Stimulated activated naive B cell treated with anti-CD40 and anti-IgM and Interleukin-4, amounts not matched to agents 10 μg/mL and 1 μg/mL and 100 μg/mL, for 72 hours (primary cell): ENCODE data around the gene SLC16A8.

ENCODE experiments used
- ATAC-seq, 2 donors: fragments of 150-1000 bp; cut with Tn5 transposase; replicated peaks; 2 replicates each; pipeline ENCODE4 v1.10.0; 2021; ENCODE audit warnings: moderate library complexity in 1 of 2
- DNase-seq: peaks from one replicate; pipeline ENCODE4 v3.0.0; 2021
- H3K27ac Mint-ChIP-seq: one replicate; pipeline ENCODE4 v1.8.0; 2022; ENCODE audit warnings: mild to moderate bottlenecking, mixed read lengths
- H3K27me3 Mint-ChIP-seq, 2 donors: one replicate each; pipeline ENCODE4 v1.8.0; 2022; ENCODE audit warnings: mixed read lengths in 2 of 2
- H3K36me3 Mint-ChIP-seq, 2 donors: one replicate each; pipeline ENCODE4 v1.8.0; 2022; ENCODE audit warnings: mixed read lengths in 2 of 2, mild to moderate bottlenecking in 1 of 2
- H3K4me1 Mint-ChIP-seq, 2 donors: one replicate each; pipeline ENCODE4 v1.8.0; 2022; ENCODE audit warnings: mixed read lengths in 2 of 2, mild to moderate bottlenecking in 1 of 2
- H3K4me3 Mint-ChIP-seq, 2 donors: one replicate each; pipeline ENCODE4 v1.8.0; 2022; ENCODE audit warnings: mild to moderate bottlenecking in 2 of 2, mixed read lengths in 2 of 2, moderate library complexity in 1 of 2
- H3K9me3 Mint-ChIP-seq, 2 donors: one replicate each; pipeline ENCODE4 v1.8.0; 2022; ENCODE audit warnings: mixed read lengths in 2 of 2, mild to moderate bottlenecking in 1 of 2

SLC16A8 gene

GRCh38 chr22:38031491-38031890 lies 52.5 kb downstream of the SLC16A8 start:
- Mint-ChIP-seq H3K9me3 (no peaks in the 10 kb centered on the region), H3K27ac (no peak overlapping the region), H3K4me3 (no peak overlapping the region), H3K36me3 (peaks cover 0 to 4% of the 10 kb centered on the region in 2 donors), H3K27me3 (no peaks in the 10 kb centered on the region), H3K4me1 (peaks cover 4 to 6% of the 10 kb centered on the region in 2 donors)
- no peak for ATAC-seq
- DNase-seq = no peak

DNA sequence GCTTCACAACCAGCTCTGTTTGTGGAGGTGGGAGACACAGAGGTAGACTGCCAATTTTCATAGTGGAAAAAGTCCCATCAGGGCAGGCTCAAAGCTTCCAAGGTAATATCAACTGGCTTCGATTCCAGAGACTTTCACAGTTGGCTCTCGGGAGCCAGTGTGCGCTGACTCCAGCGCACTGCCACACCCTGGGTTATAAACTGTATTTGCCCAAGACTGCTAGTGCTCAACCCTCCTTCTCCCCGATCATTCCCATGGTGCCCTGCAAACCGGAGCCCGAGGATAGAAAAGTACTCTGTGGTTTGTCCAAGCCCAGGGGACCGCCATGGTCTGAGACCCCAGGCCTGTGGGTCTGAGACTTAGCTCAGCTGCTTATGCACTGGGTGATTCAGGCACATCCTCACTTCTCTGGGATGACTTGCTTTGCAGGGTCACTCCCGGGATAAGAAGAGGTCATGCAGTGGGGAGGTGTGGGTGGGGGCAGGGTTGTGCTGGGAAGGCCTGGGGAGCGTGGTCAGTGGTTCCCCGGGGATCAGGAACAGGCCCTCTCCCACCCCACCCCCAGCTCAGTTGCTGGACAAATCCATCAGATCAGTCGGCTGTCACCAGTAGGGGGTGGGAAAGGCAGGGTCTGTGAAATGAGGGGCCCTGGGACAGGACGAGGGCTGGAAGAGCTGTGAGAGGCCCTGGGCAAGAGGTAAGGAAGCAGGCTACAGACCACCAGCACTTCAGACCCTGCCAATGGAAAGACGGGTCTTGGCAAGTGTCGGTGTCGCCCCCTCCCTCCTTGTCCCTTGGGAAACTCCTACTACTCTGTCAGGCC lies 53.5 kb downstream of the SLC16A8 start:
- H3K9me3 Mint-ChIP-seq = no peaks in the 10 kb centered on the region

GRCh38 chr22:38029901-38030300 lies 54.1 kb downstream of the SLC16A8 start:
- no peak overlapping the region for H3K27ac Mint-ChIP-seq
- DNase-seq = no peak
- peaks cover under 1 to 4% of the 10 kb centered on the region in 2 donors for H3K4me1 Mint-ChIP-seq
- no peaks in the 10 kb centered on the region for H3K27me3 Mint-ChIP-seq
- H3K4me3 Mint-ChIP-seq = no peak overlapping the region
- peaks cover 0 to 4% of the 10 kb centered on the region in 2 donors for H3K36me3 Mint-ChIP-seq
- H3K9me3 Mint-ChIP-seq = no peaks in the 10 kb centered on the region
- no peak for ATAC-seq

More for the DNA sequence above, 53.5 kb downstream of the SLC16A8 start:
- H3K4me1 Mint-ChIP-seq = peaks cover 4 to 5% of the 10 kb centered on the region in 2 donors
- no peak overlapping the region for H3K27ac Mint-ChIP-seq
- no peaks in the 10 kb centered on the region for H3K27me3 Mint-ChIP-seq
- H3K4me3 Mint-ChIP-seq = no peak overlapping the region
- H3K36me3 Mint-ChIP-seq = peaks cover 0 to 4% of the 10 kb centered on the region in 2 donors
- DNase-seq (no peak), ATAC-seq (no peak)

- ATAC-seq (no peak), DNase-seq (no peak)
- Mint-ChIP-seq H3K27me3 (no peaks in the 10 kb centered on the region), H3K36me3 (peaks cover 0 to 4% of the 10 kb centered on the region in 2 donors), H3K4me1 (peaks cover 0 to 4% of the 10 kb centered on the region in 2 donors), H3K27ac (no peak overlapping the region), H3K4me3 (no peak overlapping the region), H3K9me3 (no peaks in the 10 kb centered on the region)
Measured at GRCh38 chr22:38029370-38029769, 54.6 kb downstream of the SLC16A8 start.

DNA sequence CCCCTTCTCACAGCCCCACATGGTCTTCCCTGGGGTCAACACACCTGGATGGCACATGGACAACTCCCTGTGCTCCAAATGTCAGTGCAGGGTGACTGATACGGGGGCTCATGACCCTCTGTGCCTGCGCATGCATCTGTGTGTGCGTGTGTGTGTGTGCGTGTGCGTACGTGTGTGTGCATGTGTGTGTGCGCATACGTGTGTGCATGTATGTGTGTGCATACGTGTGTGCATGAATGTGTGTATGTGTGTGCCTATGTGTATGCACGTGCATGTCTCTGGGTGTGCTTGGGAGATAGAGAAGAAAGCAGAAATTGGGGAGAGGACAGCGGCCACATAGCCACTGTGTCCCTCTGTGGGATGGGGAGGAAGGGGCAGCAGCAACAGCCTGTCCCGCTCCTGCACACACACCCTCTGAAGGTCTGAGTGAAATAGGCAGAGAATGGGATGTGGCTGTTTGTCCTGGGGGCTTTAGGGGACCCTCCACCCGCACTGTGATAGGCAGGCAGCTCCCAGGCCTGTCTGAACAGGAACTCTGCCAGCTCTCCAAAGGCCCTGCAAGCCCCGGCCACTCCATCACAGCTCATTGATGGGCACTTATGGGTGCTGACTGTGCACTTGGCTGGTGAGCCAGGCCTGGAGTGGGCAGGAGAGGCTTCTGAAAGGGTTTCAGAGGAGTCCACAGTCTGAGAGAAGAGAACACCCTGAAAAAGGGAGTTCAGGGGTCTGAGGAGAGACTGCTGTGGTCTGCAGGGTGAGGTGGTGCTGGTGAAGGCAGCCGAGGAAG lies 55.4 kb downstream of the SLC16A8 start:
- H3K27me3 Mint-ChIP-seq = no peaks in the 10 kb centered on the region
- ATAC-seq (no peak), DNase-seq (no peak)
- peaks cover 0 to 4% of the 10 kb centered on the region in 2 donors for H3K36me3 Mint-ChIP-seq
- H3K4me3 Mint-ChIP-seq = no peak overlapping the region
- H3K4me1 Mint-ChIP-seq = peaks cover 0 to 4% of the 10 kb centered on the region in 2 donors
- no peaks in the 10 kb centered on the region for H3K9me3 Mint-ChIP-seq
- no peak overlapping the region for H3K27ac Mint-ChIP-seq
